ENCODE data around the gene MRPS6. TPM values are rescaled to one million over a fixed set of nuclear protein-coding genes. Genes with fewer than 3 reads are reported as not detected.

The MRPS6 gene
- total RNA-seq, 1 donor from 2014 or later = 61.9 TPM

GRCh38 chr21:34129901-34130715 is 56.7 kb downstream of the MRPS6 start:
- Histone ChIP-seq H3K36me3 (peaks cover 11% of the 10 kb centered on the region), H3K9me3 (replicated peaks) (no peaks in the 10 kb centered on the region), H3K27ac (replicated peaks) (peak overlapping the region; percentile 87), H3K4me1 (peaks cover 66% of the 10 kb centered on the region), H3K4me3 (peak overlapping the region; percentile 52), H3K27me3 (ENCODE audit: low read depth) (no peaks in the 10 kb centered on the region)
- DNase-seq = no peak
- TF ChIP-seq CTCF (IDR thresholded peaks at IDR 0.05; ENCODE audit: borderline replicate concordance) = no peak
- intact Hi-C loops (cut with micrococcal nuclease) = no loop called here

GRCh38 chr21:34130716-34130985 is 57.3 kb downstream of the MRPS6 start:
- Histone ChIP-seq H3K4me3 (no peak overlapping the region), H3K9me3 (replicated peaks) (no peaks in the 10 kb centered on the region), H3K36me3 (peaks cover 11% of the 10 kb centered on the region), H3K27me3 (ENCODE audit: low read depth) (no peaks in the 10 kb centered on the region), H3K27ac (replicated peaks) (peak overlapping the region; percentile 87), H3K4me1 (peaks cover 66% of the 10 kb centered on the region)
- TF ChIP-seq CTCF (IDR thresholded peaks at IDR 0.05; ENCODE audit: borderline replicate concordance) = no peak
- intact Hi-C loops (cut with micrococcal nuclease) = no loop called here
- DNase-seq = no peak

GRCh38 chr21:34131586-34131985 is 58.2 kb downstream of the MRPS6 start:
- no peaks in the 10 kb centered on the region for H3K9me3 ChIP-seq (replicated peaks)
- DNase-seq = no peak
- H3K36me3 ChIP-seq = peaks cover 8% of the 10 kb centered on the region
- no peak for TF ChIP-seq CTCF (IDR thresholded peaks at IDR 0.05; ENCODE audit: borderline replicate concordance)
- H3K4me3 ChIP-seq = no peak overlapping the region
- intact Hi-C loops (cut with micrococcal nuclease) = no loop called here
- H3K27me3 ChIP-seq (ENCODE audit: low read depth) = no peaks in the 10 kb centered on the region
- H3K4me1 ChIP-seq = peaks cover 66% of the 10 kb centered on the region
- peak overlapping the region; percentile 87 for H3K27ac ChIP-seq (replicated peaks)

- Histone ChIP-seq H3K36me3 (peaks cover 8% of the 10 kb centered on the region), H3K9me3 (replicated peaks) (peaks cover 3% of the 10 kb centered on the region), H3K27me3 (ENCODE audit: low read depth) (no peaks in the 10 kb centered on the region), H3K4me3 (no peak overlapping the region), H3K4me1 (peaks cover 66% of the 10 kb centered on the region), H3K27ac (replicated peaks) (peak overlapping the region; percentile 87)
- TF ChIP-seq CTCF (IDR thresholded peaks at IDR 0.05; ENCODE audit: borderline replicate concordance) = no peak
- intact Hi-C loops (cut with micrococcal nuclease) = no loop called here
- DNase-seq = no peak
Measured at GRCh38 chr21:34132202-34132601, 58.8 kb downstream of the MRPS6 start.

- TF ChIP-seq CTCF (IDR thresholded peaks at IDR 0.05; ENCODE audit: borderline replicate concordance) = no peak
- no peak for DNase-seq
- Histone ChIP-seq H3K9me3 (replicated peaks) (peaks cover 9% of the 10 kb centered on the region), H3K4me3 (no peak overlapping the region), H3K36me3 (peaks cover 8% of the 10 kb centered on the region), H3K27ac (replicated peaks) (no peak overlapping the region), H3K4me1 (peaks cover 61% of the 10 kb centered on the region), H3K27me3 (ENCODE audit: low read depth) (no peaks in the 10 kb centered on the region)
- intact Hi-C loops (cut with micrococcal nuclease) = no loop called here
Measured at GRCh38 chr21:34132926-34133325, 59.5 kb downstream of the MRPS6 start.
